Astrocyte of the cerebellum (primary cell): ENCODE measurements around the gene EIF3B.
"Not testable (repeated sequence)": the region's sequence is repeated elsewhere in the genome, so short reads cannot be mapped to it uniquely, and the experiment has no call there.

ENCODE experiments used
- DNase-seq: peaks from one replicate; pipeline ENCODE4 v3.0.0-alpha.2; 2011; ENCODE audit warnings: low read depth
- H3K4me3 ChIP-seq: 2 replicates; pipeline ENCODE4 v1.5.1; 2011; ENCODE audit warnings: mild to moderate bottlenecking, low read depth, low read length, moderate library complexity
- in situ Hi-C: cut with HindIII; loops from 2 replicates; pipeline ENCODE4 v1.10.0; 2017; ENCODE audit warnings: low sequenced_read_pairs
- TF ChIP-seq, protein P1 (sequence below): IDR thresholded peaks from 2 replicates; pipeline ENCODE4 v1.5.1; 2012; ENCODE audit warnings: low read length, low read depth, moderate library complexity, mild to moderate bottlenecking; ENCODE audit errors: missing control alignments

EIF3B gene

DNA sequence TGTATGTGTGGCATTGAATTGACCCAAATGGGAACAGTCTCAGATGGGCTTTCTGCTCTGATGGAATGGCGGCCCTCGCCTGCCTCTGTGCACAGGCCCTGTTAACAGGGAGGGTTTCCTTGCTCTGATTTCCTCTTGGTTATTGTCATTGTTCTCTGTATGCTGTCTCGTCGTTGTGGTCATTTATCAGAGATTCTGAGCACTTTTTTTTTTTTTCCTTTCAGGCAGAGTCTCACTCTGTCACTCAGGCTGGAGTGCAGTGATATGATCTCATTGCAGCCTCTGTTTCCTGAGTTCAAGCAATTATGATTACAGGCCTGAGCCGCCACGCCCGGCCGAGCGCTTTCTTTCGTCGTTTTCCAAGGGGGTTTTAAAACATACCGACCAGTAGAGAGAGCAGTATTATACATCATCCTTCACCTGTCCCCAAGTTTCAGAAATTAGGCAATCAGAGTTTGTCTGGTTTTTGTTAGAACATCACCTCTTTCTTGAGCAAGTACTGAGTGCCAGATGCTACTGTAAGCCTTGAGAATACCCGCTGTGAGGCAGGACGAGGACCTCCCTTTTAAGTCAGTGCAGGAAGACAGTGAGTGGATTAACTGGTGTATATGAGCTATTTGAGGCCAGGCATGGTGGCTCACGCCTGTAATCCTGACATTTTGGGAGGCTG lies 55.3 kb downstream of the EIF3B start:
- H3K4me3 ChIP-seq, result no peak overlapping the region
- in situ Hi-C loops, result no loop called here
- DNase-seq, result no peak
- TF ChIP-seq, protein P1, sequence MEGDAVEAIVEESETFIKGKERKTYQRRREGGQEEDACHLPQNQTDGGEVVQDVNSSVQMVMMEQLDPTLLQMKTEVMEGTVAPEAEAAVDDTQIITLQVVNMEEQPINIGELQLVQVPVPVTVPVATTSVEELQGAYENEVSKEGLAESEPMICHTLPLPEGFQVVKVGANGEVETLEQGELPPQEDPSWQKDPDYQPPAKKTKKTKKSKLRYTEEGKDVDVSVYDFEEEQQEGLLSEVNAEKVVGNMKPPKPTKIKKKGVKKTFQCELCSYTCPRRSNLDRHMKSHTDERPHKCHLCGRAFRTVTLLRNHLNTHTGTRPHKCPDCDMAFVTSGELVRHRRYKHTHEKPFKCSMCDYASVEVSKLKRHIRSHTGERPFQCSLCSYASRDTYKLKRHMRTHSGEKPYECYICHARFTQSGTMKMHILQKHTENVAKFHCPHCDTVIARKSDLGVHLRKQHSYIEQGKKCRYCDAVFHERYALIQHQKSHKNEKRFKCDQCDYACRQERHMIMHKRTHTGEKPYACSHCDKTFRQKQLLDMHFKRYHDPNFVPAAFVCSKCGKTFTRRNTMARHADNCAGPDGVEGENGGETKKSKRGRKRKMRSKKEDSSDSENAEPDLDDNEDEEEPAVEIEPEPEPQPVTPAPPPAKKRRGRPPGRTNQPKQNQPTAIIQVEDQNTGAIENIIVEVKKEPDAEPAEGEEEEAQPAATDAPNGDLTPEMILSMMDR, result no peak

DNA sequence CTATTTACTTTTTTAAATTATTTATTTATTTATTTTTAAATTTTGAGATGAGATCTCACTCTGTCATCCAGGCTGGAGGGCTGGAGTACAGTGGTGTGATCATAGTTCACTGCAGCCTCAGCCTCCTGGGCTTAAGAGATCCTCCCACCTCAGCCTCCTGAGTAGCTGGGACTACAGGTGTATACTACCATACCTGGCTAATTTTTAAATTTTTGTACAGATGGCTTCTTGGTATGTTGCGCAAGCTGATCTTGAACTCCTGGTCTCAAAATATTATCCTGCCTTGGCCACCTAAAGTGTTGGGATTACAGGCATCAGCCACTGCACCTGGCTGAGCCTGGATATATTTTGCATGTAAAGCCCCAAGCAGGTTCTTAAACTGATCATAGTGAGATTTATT lies 56.4 kb downstream of the EIF3B start:
- in situ Hi-C loops, result no loop called here
- DNase-seq, result no peak
- no peak overlapping the region for H3K4me3 ChIP-seq
- TF ChIP-seq, protein P1, result no peak

GRCh38 chr7:2411815-2412586 lies 57.4 kb downstream of the EIF3B start:
- no peak for DNase-seq
- TF ChIP-seq, protein P1, result no peak
- in situ Hi-C loops, result no loop called here
- no peak overlapping the region for H3K4me3 ChIP-seq

GRCh38 chr7:2412587-2413201 lies 58.1 kb downstream of the EIF3B start:
- DNase-seq, result no peak
- TF ChIP-seq, protein P1, result no peak
- in situ Hi-C loops, result no loop called here
- no peak overlapping the region for H3K4me3 ChIP-seq

DNA sequence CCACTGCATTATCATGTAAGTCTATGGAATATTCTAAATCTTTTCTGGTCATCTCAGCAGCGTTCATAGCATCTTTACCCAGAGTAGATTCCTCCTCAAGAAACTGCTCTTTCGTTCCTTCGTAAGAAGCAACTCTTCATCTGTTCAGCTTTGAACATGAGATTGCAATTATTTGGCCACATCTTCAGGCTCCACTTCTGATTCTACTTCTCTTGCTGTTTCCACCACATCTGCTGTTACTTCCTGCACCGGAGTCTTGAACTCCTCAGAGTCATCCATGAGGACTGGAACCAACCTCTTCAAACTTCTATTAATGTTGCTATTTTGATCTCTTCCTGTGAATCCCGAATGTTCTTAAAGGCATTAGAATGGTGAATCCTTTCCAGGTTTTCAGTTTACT lies 61.4 kb downstream of the EIF3B start:
- TF ChIP-seq, protein P1, result no peak
- H3K4me3 ChIP-seq, result no peak overlapping the region
- no peak for DNase-seq
- in situ Hi-C loops, result no loop called here

DNA sequence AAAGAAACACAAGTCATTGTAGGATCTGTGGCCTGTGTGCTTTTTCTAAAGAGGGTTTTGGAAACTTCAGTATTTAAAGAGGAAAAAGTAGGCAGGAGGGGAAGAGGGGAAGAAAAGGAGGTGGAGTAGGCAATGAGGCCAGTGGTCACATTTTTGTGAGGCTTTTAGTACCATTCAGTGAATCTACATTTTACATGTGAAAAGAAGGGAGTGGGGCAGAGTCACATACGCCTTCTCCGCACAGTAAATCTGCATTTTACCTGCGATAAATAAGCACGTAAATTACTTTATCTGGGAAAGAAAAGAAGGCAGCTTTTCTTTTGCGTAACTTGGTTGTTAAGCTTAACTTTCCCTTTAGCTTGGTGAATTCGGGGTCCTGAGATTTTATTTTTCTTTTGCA lies 62.0 kb downstream of the EIF3B start:
- in situ Hi-C loops, result no loop called here
- H3K4me3 ChIP-seq, result no peak overlapping the region
- TF ChIP-seq, protein P1, result no peak
- DNase-seq, result no peak

DNA sequence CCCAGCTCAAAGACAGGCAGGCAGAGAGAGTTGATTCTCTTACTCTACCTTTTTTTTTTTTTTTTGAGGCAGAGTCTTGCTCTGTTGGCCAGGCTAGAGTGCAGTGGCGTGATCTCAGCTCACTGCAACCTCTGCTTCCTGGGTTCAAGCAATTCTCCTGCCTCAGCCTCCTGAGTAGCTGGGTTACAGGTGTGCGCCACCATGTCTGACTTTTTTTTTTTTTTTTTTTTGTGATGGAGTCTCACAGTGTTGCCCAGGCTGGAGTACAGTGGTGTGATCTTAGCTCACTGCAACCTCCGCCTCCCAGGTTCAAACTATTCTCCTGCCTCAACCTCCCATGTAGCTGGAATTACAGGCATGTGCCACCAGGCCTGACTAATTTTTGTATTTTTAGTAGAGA lies 62.6 kb downstream of the EIF3B start:
- in situ Hi-C loops, H3K4me3 ChIP-seq, DNase-seq: not testable (repeated sequence)
